Measurements from ENCODE around the gene LBHD2. TPM values are rescaled to one million over a fixed set of nuclear protein-coding genes. Genes with fewer than 3 reads are reported as not detected.
"Not testable (repeated sequence)": the region's sequence is repeated elsewhere in the genome, so short reads cannot be mapped to it uniquely, and the experiment has no call there.

LBHD2 gene
- not detected for total RNA-seq
- under 1 TPM in 1 of 3 donors, not detected in 2; 0.17 TPM for polyA plus RNA-seq

DNA sequence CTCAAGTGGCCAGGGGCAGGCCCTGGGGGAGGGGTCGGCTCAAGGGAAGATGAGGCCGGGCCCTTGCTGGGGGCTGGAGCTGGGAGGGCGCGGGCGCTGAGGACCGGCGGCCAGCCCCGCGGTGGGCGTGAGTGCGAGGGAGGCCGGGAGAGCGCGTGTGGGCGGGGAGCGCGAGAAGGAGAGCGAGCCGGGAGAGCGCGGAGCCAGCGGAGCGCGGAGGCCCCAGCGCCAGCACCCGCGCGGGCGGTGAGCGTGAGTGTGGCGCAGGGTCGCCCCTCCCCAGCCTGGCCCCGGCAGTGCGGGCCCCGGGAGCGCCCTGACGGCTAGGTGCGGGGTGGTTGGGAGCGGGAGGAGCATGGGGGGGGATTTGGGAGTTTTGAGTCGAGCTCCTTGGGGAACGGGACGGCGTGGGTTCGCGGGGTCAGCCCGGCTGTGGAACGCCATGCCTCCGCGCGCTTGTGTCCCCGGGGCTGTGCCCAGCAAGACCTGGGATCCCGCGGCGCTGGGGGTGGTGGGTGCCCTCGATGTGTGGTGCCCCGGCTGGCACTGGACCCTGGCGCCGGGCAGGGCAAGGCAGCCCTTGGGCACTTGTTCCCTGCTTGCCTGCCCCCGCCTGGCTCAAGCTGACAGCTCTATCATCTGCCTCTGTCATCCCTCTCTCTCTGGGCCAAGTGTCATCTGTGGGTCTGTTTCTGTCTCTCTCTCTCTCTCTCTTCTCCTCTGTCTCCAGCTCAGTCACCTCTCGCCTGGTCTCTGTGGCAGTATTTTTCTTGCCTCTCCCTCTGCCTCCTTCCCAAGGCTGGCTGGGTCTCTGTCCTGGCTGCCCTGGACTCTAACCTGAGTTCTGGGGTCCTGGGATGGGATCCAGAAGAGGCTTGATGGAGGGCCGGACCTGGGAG is at the start of gene LBHD2:
LBHD2 (plus strand) TSS at position 190 of the 899 bp plus-strand sequence. CDS start 1,803 bp downstream, outside the sequence.
- TF ChIP-seq EP300 (IDR thresholded peaks at IDR 0.05): no peak
- TF ChIP-seq POLR2AphosphoS5 (IDR thresholded peaks at IDR 0.05): no peak
- TF ChIP-seq, protein P1, sequence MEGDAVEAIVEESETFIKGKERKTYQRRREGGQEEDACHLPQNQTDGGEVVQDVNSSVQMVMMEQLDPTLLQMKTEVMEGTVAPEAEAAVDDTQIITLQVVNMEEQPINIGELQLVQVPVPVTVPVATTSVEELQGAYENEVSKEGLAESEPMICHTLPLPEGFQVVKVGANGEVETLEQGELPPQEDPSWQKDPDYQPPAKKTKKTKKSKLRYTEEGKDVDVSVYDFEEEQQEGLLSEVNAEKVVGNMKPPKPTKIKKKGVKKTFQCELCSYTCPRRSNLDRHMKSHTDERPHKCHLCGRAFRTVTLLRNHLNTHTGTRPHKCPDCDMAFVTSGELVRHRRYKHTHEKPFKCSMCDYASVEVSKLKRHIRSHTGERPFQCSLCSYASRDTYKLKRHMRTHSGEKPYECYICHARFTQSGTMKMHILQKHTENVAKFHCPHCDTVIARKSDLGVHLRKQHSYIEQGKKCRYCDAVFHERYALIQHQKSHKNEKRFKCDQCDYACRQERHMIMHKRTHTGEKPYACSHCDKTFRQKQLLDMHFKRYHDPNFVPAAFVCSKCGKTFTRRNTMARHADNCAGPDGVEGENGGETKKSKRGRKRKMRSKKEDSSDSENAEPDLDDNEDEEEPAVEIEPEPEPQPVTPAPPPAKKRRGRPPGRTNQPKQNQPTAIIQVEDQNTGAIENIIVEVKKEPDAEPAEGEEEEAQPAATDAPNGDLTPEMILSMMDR (IDR thresholded peaks at IDR 0.05): no peak
- TF ChIP-seq POLR2A (IDR thresholded peaks at IDR 0.05): no peak
- no peak for DNase-seq
- H3K9me3 ChIP-seq: no peaks in the 10 kb centered on the region
- H3K4me1 ChIP-seq: peaks cover 0 to 6% (median 3%) of the 10 kb centered on the region in 4 donors
- peak within 1 kb of the TSS in 3 of 4 donors; percentile 2 to 13 (median 10) for H3K4me3 ChIP-seq
- no peaks in the 10 kb centered on the region for H3K36me3 ChIP-seq
- 18 to 24% methylated on average over 61 of the region's 61 CpGs for WGBS, 2 donors
- intact Hi-C loops (cut with DNase I): no loop called here
- H3K27me3 ChIP-seq: peaks cover 3 to 56% (median 25%) of the 10 kb centered on the region in 3 donors
- H3K27ac ChIP-seq: no peak within 1 kb of the TSS

DNA sequence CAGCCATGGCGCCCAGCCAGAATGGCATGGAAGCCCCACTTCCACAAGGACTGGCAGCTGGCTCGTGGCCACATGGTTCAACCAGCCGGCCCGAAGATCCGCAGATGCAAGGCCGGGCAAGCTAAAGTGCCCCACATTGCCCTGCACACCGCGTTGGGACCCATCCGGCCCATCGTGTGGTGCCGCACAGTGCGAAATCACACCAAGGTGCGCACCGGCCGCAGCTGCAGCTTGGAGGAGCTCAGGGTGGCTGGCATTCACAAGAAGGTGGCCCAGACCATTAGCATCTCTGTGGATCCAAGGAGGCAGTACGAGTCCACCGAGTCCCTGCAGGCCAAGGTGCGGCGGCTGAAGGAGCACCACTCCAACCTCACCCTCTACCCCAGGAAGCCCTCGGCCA is 42.5 kb upstream of the LBHD2 start:
- Histone ChIP-seq H3K36me3 (peaks cover 0 to 17% (median 2%) of the 10 kb centered on the region in 4 donors), H3K4me1 (peaks cover 0 to 17% (median 13%) of the 10 kb centered on the region in 4 donors), H3K4me3 (no peak overlapping the region), H3K9me3 (no peaks in the 10 kb centered on the region), H3K27ac (no peak overlapping the region), H3K27me3 (no peaks in the 10 kb centered on the region)
- WGBS, 2 donors: 98% methylated on average over 20 of the region's 20 CpGs
- no peak for DNase-seq
- TF ChIP-seq EP300 (IDR thresholded peaks at IDR 0.05) (no peak), POLR2A (IDR thresholded peaks at IDR 0.05) (no peak), POLR2AphosphoS5 (IDR thresholded peaks at IDR 0.05) (no peak)
- TF ChIP-seq, protein P1 (IDR thresholded peaks at IDR 0.05): no peak
- intact Hi-C loops (cut with DNase I): no loop called here

DNA sequence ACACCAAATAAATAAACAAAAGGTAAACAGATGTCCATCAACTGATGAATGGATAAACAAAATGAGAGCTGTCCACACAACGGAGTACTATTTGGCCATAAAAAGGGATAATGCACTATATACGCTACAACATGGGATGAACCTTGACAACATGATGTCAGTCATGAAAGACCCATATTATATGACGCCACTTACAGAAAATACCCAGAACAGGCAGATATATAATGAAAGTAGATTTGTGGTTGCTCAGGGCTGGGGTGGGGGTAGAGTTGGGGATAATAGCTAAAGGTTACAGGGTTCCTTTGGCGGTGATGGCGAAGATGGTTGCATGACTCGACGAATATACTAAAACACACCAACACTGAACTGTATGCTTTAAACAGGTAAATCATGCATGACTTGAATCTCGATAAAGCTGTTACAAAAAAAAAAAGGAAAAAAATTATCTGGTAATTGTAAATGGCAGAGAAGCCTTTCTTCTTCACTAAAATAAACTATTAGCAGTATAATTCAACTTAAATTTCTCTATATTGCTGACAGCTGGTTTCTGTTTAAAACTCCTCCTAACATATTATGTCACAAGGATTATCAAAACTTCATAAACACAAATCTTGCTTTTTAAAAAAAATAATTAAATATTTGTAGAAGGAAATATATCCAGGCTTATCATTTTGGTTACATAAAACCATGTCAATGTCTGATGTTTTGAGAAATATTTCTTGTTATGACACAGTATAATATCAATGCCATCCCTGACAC is 40.6 kb upstream of the LBHD2 start:
- H3K36me3 ChIP-seq: peaks cover 0 to 17% (median 2%) of the 10 kb centered on the region in 4 donors
- no peak for DNase-seq
- no peaks in the 10 kb centered on the region for H3K9me3 ChIP-seq
- intact Hi-C loops (cut with DNase I): no loop called here
- WGBS, 2 donors: 91 to 94% methylated on average over 8 of the region's 8 CpGs
- H3K4me1 ChIP-seq: peaks cover 0 to 25% (median 15%) of the 10 kb centered on the region in 4 donors
- H3K27me3 ChIP-seq: no peaks in the 10 kb centered on the region
- no peak overlapping the region for H3K4me3 ChIP-seq
- TF ChIP-seq EP300 (IDR thresholded peaks at IDR 0.05) (no peak), POLR2AphosphoS5 (IDR thresholded peaks at IDR 0.05) (no peak), POLR2A (IDR thresholded peaks at IDR 0.05) (no peak)
- TF ChIP-seq, protein P1 (IDR thresholded peaks at IDR 0.05): no peak
- no peak overlapping the region for H3K27ac ChIP-seq

DNA sequence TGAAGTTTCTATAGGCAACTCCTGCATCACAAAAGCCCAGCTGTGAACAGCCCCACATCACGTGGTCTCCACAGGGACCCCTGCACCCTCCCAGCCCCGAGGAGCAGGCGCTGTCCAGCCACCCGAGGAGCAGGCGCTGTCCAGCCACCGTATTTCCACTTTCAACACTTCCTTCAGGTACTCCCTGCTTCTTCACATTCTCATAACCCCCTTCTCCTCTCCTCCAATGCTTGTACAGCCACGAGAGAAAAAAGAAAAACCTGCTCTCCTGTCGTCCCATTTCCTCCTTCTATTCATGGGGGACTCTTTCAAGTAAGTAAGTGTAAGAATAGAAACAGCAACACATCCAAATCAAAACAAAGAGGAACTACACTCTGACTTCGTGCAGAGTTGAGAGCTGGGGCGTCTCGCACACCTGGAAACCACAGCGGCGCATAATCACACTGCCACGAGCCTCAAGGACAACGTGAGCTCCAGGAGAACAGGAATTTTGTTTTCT is 38.6 kb upstream of the LBHD2 start:
- no peaks in the 10 kb centered on the region for H3K27me3 ChIP-seq
- DNase-seq: no peak
- H3K9me3 ChIP-seq: no peaks in the 10 kb centered on the region
- intact Hi-C loops (cut with DNase I): no loop called here
- WGBS, 2 donors: 28 to 62% methylated on average over 15 of the region's 15 CpGs
- peaks cover 0 to 27% (median 20%) of the 10 kb centered on the region in 4 donors for H3K4me1 ChIP-seq
- TF ChIP-seq, protein P1 (IDR thresholded peaks at IDR 0.05): no peak
- TF ChIP-seq POLR2AphosphoS5 (IDR thresholded peaks at IDR 0.05) (no peak), EP300 (IDR thresholded peaks at IDR 0.05) (no peak), POLR2A (IDR thresholded peaks at IDR 0.05) (no peak)
- no peak overlapping the region for H3K4me3 ChIP-seq
- H3K36me3 ChIP-seq: peaks cover 0 to 17% (median 2%) of the 10 kb centered on the region in 4 donors
- no peak overlapping the region for H3K27ac ChIP-seq

DNA sequence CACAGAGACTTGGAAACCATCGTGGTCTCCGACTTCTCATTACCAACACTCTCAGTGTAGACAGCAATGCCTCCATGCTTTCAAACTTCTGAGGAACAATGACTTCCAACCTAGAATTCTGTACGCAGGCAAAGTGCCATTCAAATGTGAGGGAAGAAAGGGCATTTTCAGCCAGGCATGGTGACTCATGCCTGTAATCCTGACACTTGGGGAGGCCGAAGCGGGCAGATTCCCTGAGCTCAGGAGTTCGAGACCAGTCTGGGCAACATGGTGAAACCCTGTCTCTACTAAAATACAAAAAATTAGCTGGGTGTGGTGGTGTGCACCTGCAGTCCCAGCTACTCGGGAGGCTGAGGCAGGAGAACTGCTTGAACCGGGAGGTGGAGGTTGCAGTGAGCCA is 36.6 kb upstream of the LBHD2 start:
- H3K36me3 ChIP-seq; H3K27ac ChIP-seq; H3K4me3 ChIP-seq; H3K9me3 ChIP-seq; H3K27me3 ChIP-seq; DNase-seq; intact Hi-C loops (cut with DNase I): not testable (repeated sequence)
- H3K4me1 ChIP-seq: peaks cover 0 to 34% (median 20%) of the 10 kb centered on the region in 4 donors
- WGBS, 2 donors: 94% methylated on average over 8 of the region's 8 CpGs
